Esophagus muscularis mucosa (tissue), 4 donors: ENCODE results near the gene ATP1A2. TPM values are rescaled to one million over a fixed set of nuclear protein-coding genes. Genes with fewer than 3 reads are reported as not detected.

Source experiments
- DNase-seq: peaks from one replicate; pipeline ENCODE4 v3.0.0-alpha.2; 2017; ENCODE audit errors: extremely low spot score
- H3K27ac ChIP-seq, 4 donors: fragments of 200-600 bp; sonication (generic); replicated peaks in 1 of 4; 1 replicate in 3 of 4; 2 replicates in 1 of 4; pipeline ENCODE4 v1.5.1; 2016 to 2019; ENCODE audit warnings: mild to moderate bottlenecking in 1 of 4
- H3K27me3 ChIP-seq, 4 donors: fragments of 200-600 bp; sonication (generic); one replicate each; pipeline versions ENCODE4 v1.5.1 to v1.6.0; 2016 to 2019
- H3K36me3 ChIP-seq, 4 donors: fragments of 200-600 bp; sonication (generic); one replicate each; pipeline ENCODE4 v1.5.1; 2016 to 2019
- H3K4me1 ChIP-seq, 4 donors: fragments of 200-600 bp; sonication (generic); one replicate each; pipeline ENCODE4 v1.5.1; 2016 to 2019
- H3K4me3 ChIP-seq, 4 donors: fragments of 200-600 bp; sonication (generic); 1 replicate in 2 of 4; 2 replicates in 2 of 4; pipeline ENCODE4 v1.5.1; 2016 to 2019; ENCODE audit warnings: mild to moderate bottlenecking in 4 of 4, moderate library complexity in 1 of 4
- H3K9me3 ChIP-seq, 4 donors: fragments of 200-600 bp; sonication (generic); 1 replicate in 3 of 4; 2 replicates in 1 of 4; pipeline ENCODE4 v1.5.1; 2016 to 2019
- CTCF ChIP-seq, 3 experiments: fragments of 200-600 bp in 2 of 3; fragments of 450-650 bp in 1 of 3; sonication (generic) in 2 of 3; IDR thresholded peaks; one replicate each; pipeline ENCODE4 v1.5.1; 2017 to 2019; ENCODE audit warnings: antibody characterized with exemption in 3 of 3, mild to moderate bottlenecking in 2 of 3, moderate library complexity in 1 of 3
- EP300 ChIP-seq: sonication (generic); formaldehyde crosslinking; IDR thresholded peaks from one replicate; pipeline ENCODE4 v1.6.1; 2017; ENCODE audit warnings: antibody characterized with exemption
- POLR2A ChIP-seq: fragments of 450-650 bp; IDR thresholded peaks from one replicate; pipeline ENCODE4 v1.6.1; 2017; ENCODE audit warnings: antibody characterized with exemption, moderate library complexity, mild to moderate bottlenecking, low read depth
- POLR2AphosphoS5 ChIP-seq, 2 donors: sonication (generic); formaldehyde crosslinking; IDR thresholded peaks; one replicate each; pipeline ENCODE4 v1.6.1; 2017; ENCODE audit warnings: antibody characterized with exemption in 2 of 2
- WGBS: methylation state at CpG from one replicate; pipeline ENCODE4 v1.1.5; 2018; 5-methylcytosine and 5-hydroxymethylcytosine counted together
- intact Hi-C: fragments of 100-400 bp; cut with DNase I; formaldehyde crosslinking; loops from one replicate; pipeline ENCODE4 v1.15.1; 2023
- total RNA-seq, 4 donors: library from RNA; depleted of rRNA; stranded (reverse); fragments of >200 nt; gene quantifications; one replicate each; pipeline versions ENCODE4 v1.1.0 to v1.2.1, GENCODE V29; 2016

The ATP1A2 gene
- total RNA-seq, 4 donors from 2014 or later = 101 to 214 (median 130) TPM

- TF ChIP-seq EP300 = no peak
- no peak for TF ChIP-seq POLR2A
- TF ChIP-seq POLR2AphosphoS5 (IDR thresholded peaks at IDR 0.05) = no peak
- TF ChIP-seq CTCF (IDR thresholded peaks at IDR 0.05) = no peak
- no peak for DNase-seq
- 30% methylated on average over 1 of the region's 1 CpG for WGBS
- Histone ChIP-seq H3K9me3 (no peaks in the 10 kb centered on the region), H3K4me3 (peak overlapping the region; percentile 52 to 70 (median 60)), H3K36me3 (peaks cover 0 to 17% (median 16%) of the 10 kb centered on the region in 4 donors), H3K27ac (peak overlapping the region; percentile 85 to 95 (median 88)), H3K4me1 (peaks cover 46 to 93% (median 83%) of the 10 kb centered on the region in 4 donors), H3K27me3 (peaks cover 0 to 4% (median 0%) of the 10 kb centered on the region in 4 donors)
- intact Hi-C loops = no loop called here
Measured at GRCh38 chr1:160117300-160117699, 1.7 kb downstream of the ATP1A2 start.

GRCh38 chr1:160117709-160118183 is 2.2 kb downstream of the ATP1A2 start:
- peak overlapping the region; percentile 52 to 70 (median 60) for H3K4me3 ChIP-seq
- peaks cover 0 to 22% (median 20%) of the 10 kb centered on the region in 4 donors for H3K36me3 ChIP-seq
- H3K9me3 ChIP-seq = no peaks in the 10 kb centered on the region
- 4% methylated on average over 3 of the region's 8 CpGs for WGBS
- DNase-seq = no peak
- intact Hi-C loops = no loop called here
- H3K27me3 ChIP-seq = peaks cover 0 to 4% (median 0%) of the 10 kb centered on the region in 4 donors
- TF ChIP-seq POLR2AphosphoS5 (IDR thresholded peaks at IDR 0.05) (peak; percentile 66 to 80), EP300 (no peak)
- H3K27ac ChIP-seq = peak overlapping the region; percentile 85 to 95 (median 88)
- peaks cover 50 to 93% (median 82%) of the 10 kb centered on the region in 4 donors for H3K4me1 ChIP-seq

DNA sequence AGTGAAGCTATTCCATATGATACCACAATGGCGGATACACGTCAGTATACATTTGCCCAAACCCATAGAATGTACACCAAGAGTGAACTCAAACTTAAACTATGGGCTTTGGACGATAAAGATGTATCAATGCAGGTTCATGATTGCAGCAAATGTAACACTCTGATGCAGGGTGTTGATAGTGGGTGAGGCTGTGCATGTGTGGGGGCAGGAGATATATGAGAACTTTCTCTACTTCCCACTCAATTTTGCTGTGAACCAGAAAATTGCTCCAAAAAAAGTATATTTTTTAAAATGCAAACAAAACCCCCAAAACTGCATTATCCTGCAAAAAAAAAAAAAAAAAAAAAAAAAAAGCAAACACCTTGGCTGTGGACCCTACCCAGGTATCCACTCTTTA is 3.4 kb downstream of the ATP1A2 start:
- H3K36me3 ChIP-seq = peaks cover 0 to 34% (median 25%) of the 10 kb centered on the region in 4 donors
- WGBS = 89% methylated on average over 3 of the region's 3 CpGs
- H3K27ac ChIP-seq = peak overlapping the region in 3 of 4 donors; percentile 85 to 95 (median 89)
- TF ChIP-seq EP300 (no peak), CTCF (IDR thresholded peaks at IDR 0.05) (no peak), POLR2AphosphoS5 (IDR thresholded peaks at IDR 0.05) (no peak), POLR2A (no peak)
- DNase-seq = no peak
- no peaks in the 10 kb centered on the region for H3K9me3 ChIP-seq
- intact Hi-C loops = no loop called here
- H3K4me3 ChIP-seq = peak overlapping the region in 2 of 4 donors; percentile 52 to 70
- peaks cover 50 to 91% (median 82%) of the 10 kb centered on the region in 4 donors for H3K4me1 ChIP-seq
- peaks cover 0 to 4% (median 0%) of the 10 kb centered on the region in 4 donors for H3K27me3 ChIP-seq

DNA sequence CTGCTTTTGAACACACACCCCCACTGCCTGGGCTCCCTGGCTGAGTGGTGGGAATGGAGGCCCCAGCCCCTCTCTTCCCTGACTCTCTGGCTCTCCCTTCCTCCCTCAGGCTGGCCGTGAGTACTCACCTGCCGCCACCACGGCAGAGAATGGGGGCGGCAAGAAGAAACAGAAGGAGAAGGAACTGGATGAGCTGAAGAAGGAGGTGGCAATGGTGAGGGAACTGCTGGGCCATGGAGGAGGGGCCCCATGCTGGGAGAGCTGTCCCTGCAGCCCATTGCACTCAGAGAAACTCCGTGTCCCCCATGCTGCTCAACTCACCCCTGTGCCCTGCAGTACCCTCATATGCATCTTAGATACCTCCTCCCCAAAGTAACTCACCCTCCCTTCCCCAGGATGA is 5.2 kb downstream of the ATP1A2 start:
- no peak overlapping the region for H3K4me3 ChIP-seq
- H3K27me3 ChIP-seq = peaks cover 0 to 4% (median 0%) of the 10 kb centered on the region in 4 donors
- H3K36me3 ChIP-seq = peaks cover 0 to 51% (median 38%) of the 10 kb centered on the region in 4 donors
- intact Hi-C loops = no loop called here
- no peaks in the 10 kb centered on the region for H3K9me3 ChIP-seq
- no peak for DNase-seq
- peaks cover 51 to 91% (median 85%) of the 10 kb centered on the region in 4 donors for H3K4me1 ChIP-seq
- no peak for TF ChIP-seq POLR2A
- no peak for TF ChIP-seq EP300
- no peak for TF ChIP-seq POLR2AphosphoS5 (IDR thresholded peaks at IDR 0.05)
- no peak for TF ChIP-seq CTCF (IDR thresholded peaks at IDR 0.05)
- 97% methylated on average over 5 of the region's 5 CpGs for WGBS
- peak overlapping the region; percentile 15 to 41 (median 29) for H3K27ac ChIP-seq

GRCh38 chr1:160121388-160121787 is 5.8 kb downstream of the ATP1A2 start:
- H3K9me3 ChIP-seq = no peaks in the 10 kb centered on the region
- TF ChIP-seq EP300 (no peak), CTCF (IDR thresholded peaks at IDR 0.05) (no peak)
- H3K4me1 ChIP-seq = peaks cover 54 to 94% (median 85%) of the 10 kb centered on the region in 4 donors
- WGBS = 94% methylated on average over 1 of the region's 1 CpG
- peaks cover 0 to under 1% (median 0%) of the 10 kb centered on the region in 4 donors for H3K27me3 ChIP-seq
- H3K36me3 ChIP-seq = peaks cover 0 to 54% (median 43%) of the 10 kb centered on the region in 4 donors
- intact Hi-C loops = no loop called here
- H3K4me3 ChIP-seq = no peak overlapping the region
- H3K27ac ChIP-seq = peak overlapping the region in 3 of 4 donors; percentile 22 to 41 (median 36)
- DNase-seq = no peak
